ENCODE results near the gene SFT2D3.

Gene SFT2D3

GRCh38 chr2:127681976-127682857 is 19.1 kb upstream of the SFT2D3 start:
- no peak for DNase-seq (ENCODE audit: low read depth)
- no peak for TF ChIP-seq CTCF (conservative IDR thresholded peaks at IDR 0.05; ENCODE audit: low read depth, low read length)
- H3K4me3 ChIP-seq (ENCODE audit: low read depth, low read length): no peak overlapping the region

GRCh38 chr2:127683056-127683455 is 18.2 kb upstream of the SFT2D3 start:
- no peak for TF ChIP-seq CTCF (conservative IDR thresholded peaks at IDR 0.05; ENCODE audit: low read depth, low read length)
- H3K4me3 ChIP-seq (ENCODE audit: low read depth, low read length): no peak overlapping the region
- DNase-seq (ENCODE audit: low read depth): no peak

- TF ChIP-seq CTCF (conservative IDR thresholded peaks at IDR 0.05; ENCODE audit: low read depth, low read length): no peak
- peak; percentile 30 for DNase-seq (ENCODE audit: low read depth)
- no peak overlapping the region for H3K4me3 ChIP-seq (ENCODE audit: low read depth, low read length)
These were observed 17.5 kb upstream of the SFT2D3 start for GRCh38 chr2:127683757-127684156.

- no peak overlapping the region for H3K4me3 ChIP-seq (ENCODE audit: low read depth, low read length)
- no peak for TF ChIP-seq CTCF (conservative IDR thresholded peaks at IDR 0.05; ENCODE audit: low read depth, low read length)
- DNase-seq (ENCODE audit: low read depth): no peak
These were observed 15.8 kb upstream of the SFT2D3 start for GRCh38 chr2:127685410-127686080.

DNA sequence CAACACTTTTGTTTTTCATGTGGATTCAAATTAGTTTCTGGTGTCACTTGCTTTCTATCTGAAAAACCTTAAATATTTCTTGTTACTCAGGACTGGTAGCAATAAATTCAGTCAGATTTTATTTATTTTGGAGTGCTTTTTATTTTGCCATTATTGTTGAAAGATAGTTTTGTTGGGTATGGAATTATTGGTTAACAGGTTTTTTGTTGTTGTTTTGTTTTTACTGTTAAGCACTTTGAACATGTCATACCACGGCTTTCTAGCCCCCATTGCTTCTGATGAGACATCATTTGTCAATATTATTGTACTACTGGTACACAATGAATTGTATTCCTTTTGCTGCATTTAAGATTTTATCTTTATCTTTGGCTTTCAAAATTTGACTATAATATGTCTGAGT is 12.9 kb upstream of the SFT2D3 start:
- no peak for DNase-seq (ENCODE audit: low read depth)
- H3K4me3 ChIP-seq (ENCODE audit: low read depth, low read length): no peak overlapping the region
- no peak for TF ChIP-seq CTCF (conservative IDR thresholded peaks at IDR 0.05; ENCODE audit: low read depth, low read length)

- no peak overlapping the region for H3K4me3 ChIP-seq (ENCODE audit: low read depth, low read length)
- DNase-seq (ENCODE audit: low read depth): no peak
- no peak for TF ChIP-seq CTCF (conservative IDR thresholded peaks at IDR 0.05; ENCODE audit: low read depth, low read length)
These were observed 10.6 kb upstream of the SFT2D3 start for GRCh38 chr2:127690696-127691095.

All from choroid plexus epithelial cell (primary cell).